H9 (cell line): Measurements from ENCODE around the gene INPP5A. TPM values are rescaled to one million over a fixed set of nuclear protein-coding genes. Genes with fewer than 3 reads are reported as not detected.

Experiments
- DNase-seq: peaks from one replicate; pipeline ENCODE4 v3.0.0-alpha.2; 2017
- H2AFZ ChIP-seq: one replicate; pipeline ENCODE4 v1.6.1; 2013; ENCODE audit warnings: mild to moderate bottlenecking, low read length, control low read depth, moderate library complexity
- H2AK5ac ChIP-seq: 2 replicates; pipeline ENCODE4 v1.6.1; 2013; ENCODE audit warnings: low read length, control low read depth, mixed read lengths; ENCODE audit not compliant: insufficient read length
- H2BK120ac ChIP-seq: one replicate; pipeline ENCODE4 v1.6.1; 2013; ENCODE audit warnings: low read depth, mild to moderate bottlenecking, low read length, control low read depth, inconsistent platforms; ENCODE audit not compliant: poor library complexity, severe bottlenecking
- H2BK12ac ChIP-seq: 2 replicates; pipeline ENCODE4 v1.6.1; 2013; ENCODE audit warnings: low read length, control low read depth, mixed read lengths, low read depth; ENCODE audit not compliant: insufficient read length
- H2BK15ac ChIP-seq: 2 replicates; pipeline ENCODE4 v1.6.1; 2013; ENCODE audit warnings: low read depth, low read length, control low read depth
- H2BK20ac ChIP-seq: one replicate; pipeline ENCODE4 v1.6.1; 2013; ENCODE audit warnings: low read depth, mild to moderate bottlenecking, low read length, control low read depth, inconsistent platforms; ENCODE audit not compliant: poor library complexity, severe bottlenecking
- H2BK5ac ChIP-seq: 2 replicates; pipeline ENCODE4 v1.6.1; 2013; ENCODE audit warnings: low read length, control low read depth, mixed read lengths; ENCODE audit not compliant: insufficient read length
- H3K14ac ChIP-seq: 2 replicates; pipeline ENCODE4 v1.6.1; 2013; ENCODE audit warnings: low read length, control low read depth; ENCODE audit not compliant: insufficient read depth
- H3K18ac ChIP-seq: 2 replicates; pipeline ENCODE4 v1.6.1; 2013; ENCODE audit warnings: low read depth, mild to moderate bottlenecking, mixed read lengths, low read length, control low read depth; ENCODE audit not compliant: insufficient read length
- H3K23ac ChIP-seq: 2 replicates; pipeline ENCODE4 v1.6.1; 2013; ENCODE audit warnings: low read length, control low read depth, mixed read lengths, low read depth; ENCODE audit not compliant: insufficient read length
- H3K23me2 ChIP-seq: 2 replicates; pipeline ENCODE4 v1.6.1; 2013; ENCODE audit warnings: low read depth, mild to moderate bottlenecking, mixed read lengths, low read length, control low read depth; ENCODE audit not compliant: insufficient read length, poor library complexity, severe bottlenecking
- H3K27ac ChIP-seq: 2 replicates; pipeline ENCODE4 v1.5.1; 2013; ENCODE audit warnings: low read length, control low read depth, mixed read lengths, low read depth; ENCODE audit not compliant: insufficient read length
- H3K27me3 ChIP-seq: 2 replicates; pipeline ENCODE4 v1.6.1; 2013; ENCODE audit warnings: low read length, control low read depth, inconsistent platforms; ENCODE audit not compliant: insufficient read depth
- H3K4ac ChIP-seq: 2 replicates; pipeline ENCODE4 v1.6.1; 2013; ENCODE audit warnings: low read depth, mild to moderate bottlenecking, control low read depth, inconsistent platforms, low read length, moderate library complexity
- H3K4me1 ChIP-seq: 2 replicates; pipeline ENCODE4 v1.6.1; 2013; ENCODE audit warnings: low read length, control low read depth, inconsistent platforms; ENCODE audit not compliant: insufficient read depth
- H3K4me2 ChIP-seq: 2 replicates; pipeline ENCODE4 v1.6.1; 2013; ENCODE audit warnings: low read length, control low read depth, mixed read lengths; ENCODE audit not compliant: insufficient read length, insufficient read depth
- H3K56ac ChIP-seq: 2 replicates; pipeline ENCODE4 v1.6.1; 2013; ENCODE audit warnings: low read depth, mild to moderate bottlenecking, mixed read lengths, low read length, control low read depth; ENCODE audit not compliant: insufficient read length
- H3K79me1 ChIP-seq: 2 replicates; pipeline ENCODE4 v1.6.1; 2013; ENCODE audit warnings: low read depth, mild to moderate bottlenecking, moderate library complexity, low read length, control low read depth, inconsistent platforms; ENCODE audit not compliant: insufficient read depth, poor library complexity, severe bottlenecking
- H3K79me2 ChIP-seq: 2 replicates; pipeline ENCODE4 v1.6.1; 2013; ENCODE audit warnings: low read length, control low read depth, inconsistent platforms; ENCODE audit not compliant: insufficient read depth
- H3K9ac ChIP-seq: 2 replicates; pipeline ENCODE4 v1.6.1; 2013; ENCODE audit warnings: low read length, control low read depth, mixed read lengths; ENCODE audit not compliant: insufficient read length; ENCODE audit errors: extremely low read depth
- H3K9me3 ChIP-seq: one replicate; pipeline ENCODE4 v1.6.1; 2013; ENCODE audit warnings: low read depth, low read length, inconsistent platforms; ENCODE audit not compliant: control insufficient read depth
- H3T11ph ChIP-seq: one replicate; pipeline ENCODE4 v1.6.1; 2013; ENCODE audit warnings: mild to moderate bottlenecking, low read length, control low read depth, inconsistent platforms
- H4K20me1 ChIP-seq: one replicate; pipeline ENCODE4 v1.6.1; 2013; ENCODE audit not compliant: control insufficient read depth, insufficient read length, insufficient read depth
- H4K5ac ChIP-seq: 2 replicates; pipeline ENCODE4 v1.6.1; 2013; ENCODE audit warnings: low read depth, mild to moderate bottlenecking, mixed read lengths, low read length, control low read depth; ENCODE audit not compliant: insufficient read length
- H4K8ac ChIP-seq: replicated peaks from 2 replicates; pipeline ENCODE4 v1.6.1; 2013; ENCODE audit warnings: low read length, control low read depth, mixed read lengths, low read depth; ENCODE audit not compliant: insufficient read length
- H4K91ac ChIP-seq: 2 replicates; pipeline ENCODE4 v1.6.1; 2013; ENCODE audit warnings: low read depth, mild to moderate bottlenecking, moderate library complexity, mixed read lengths, low read length, control low read depth; ENCODE audit not compliant: insufficient read length
- H3K27ac Mint-ChIP-seq, 3 experiments: 2 replicates in 2 of 3; 3 replicates in 1 of 3; pipeline ENCODE4 v1.8.0; 2020 to 2021; ENCODE audit warnings: mixed read lengths in 3 of 3, mild to moderate bottlenecking in 1 of 3, moderate library complexity in 1 of 3
- H3K27me3 Mint-ChIP-seq: 2 replicates; pipeline ENCODE4 v1.8.0; 2021; ENCODE audit warnings: low read depth, mild to moderate bottlenecking, moderate library complexity, mixed read lengths
- H3K36me3 Mint-ChIP-seq, 3 experiments: 2 replicates in 2 of 3; 3 replicates in 1 of 3; pipeline ENCODE4 v1.8.0; 2020 to 2021; ENCODE audit warnings: low read depth in 3 of 3, mixed read lengths in 3 of 3; ENCODE audit not compliant: insufficient read depth in 1 of 3
- H3K4me1 Mint-ChIP-seq, 2 experiments: 2 replicates each; pipeline ENCODE4 v1.8.0; 2020; ENCODE audit warnings: mixed read lengths in 2 of 2
- H3K4me3 Mint-ChIP-seq, 2 experiments: 2 replicates in 1 of 2; 3 replicates in 1 of 2; pipeline ENCODE4 v1.8.0; 2020 to 2021; ENCODE audit warnings: mild to moderate bottlenecking in 2 of 2, mixed read lengths in 2 of 2, moderate library complexity in 1 of 2
- H3K9me3 Mint-ChIP-seq, 2 experiments: 2 replicates in 1 of 2; 3 replicates in 1 of 2; pipeline ENCODE4 v1.8.0; 2020; ENCODE audit warnings: mild to moderate bottlenecking in 2 of 2, mixed read lengths in 2 of 2, moderate library complexity in 1 of 2
- CTCF ChIP-seq: fragments of 200-600 bp; sonication (generic); conservative IDR thresholded peaks from 3 replicates; pipeline ENCODE4 v1.8.0; 2021; ENCODE audit warnings: antibody characterized with exemption, mild to moderate bottlenecking
- whole genome bisulfite sequencing: extraction: QIAGEN DNeasy Blood & Tissue Kit; methylation state at CpG from one replicate; pipeline ENCODE4 v1.1.7; 2013; ENCODE audit warnings: missing lambda C conversion rate, low lambda C conversion rate, mixed read lengths; ENCODE audit not compliant: insufficient read length; ENCODE audit errors: extremely low coverage; 5-methylcytosine and 5-hydroxymethylcytosine counted together
- total RNA-seq: library from RNA; stranded (reverse); gene quantifications from 2 replicates; pipeline ENCODE4 v1.2.1, GENCODE V29; 2021

Gene INPP5A
- total RNA-seq, 1 experiment from 2014 or later = 17.7 TPM

GRCh38 chr10:132750936-132751335 is 213.3 kb downstream of the INPP5A start:
- no peaks in the 10 kb centered on the region; the same call in 1 of the 2 replicates for H3K4me1 ChIP-seq
- no peaks in the 10 kb centered on the region for H3K9me3 ChIP-seq
- no peak overlapping the region for H3K9ac ChIP-seq
- Mint-ChIP-seq H3K27me3 (peaks cover 2% of the 10 kb centered on the region), H3K27ac (no peak overlapping the region), H3K4me1 (peaks cover 24 to 26% of the 10 kb centered on the region in 2 experiments), H3K36me3 (peaks cover 8 to 14% (median 13%) of the 10 kb centered on the region in 3 experiments), H3K4me3 (no peak overlapping the region), H3K9me3 (peaks cover 6 to 8% of the 10 kb centered on the region in 2 experiments)
- no peaks in the 10 kb centered on the region for H4K20me1 ChIP-seq
- H3K14ac ChIP-seq = no peak overlapping the region; the same call in 1 of the 2 replicates
- no peak overlapping the region for H3K4ac ChIP-seq
- no peak overlapping the region for H3K4me2 ChIP-seq
- no CpG with 5 or more reads among the region's 14 CpGs for WGBS
- TF ChIP-seq CTCF = no peak
- no peak overlapping the region for H3T11ph ChIP-seq
- H3K23me2 ChIP-seq = no peaks in the 10 kb centered on the region
- no peak overlapping the region for H4K8ac ChIP-seq
- H3K79me1 ChIP-seq = no peaks in the 10 kb centered on the region
- H2BK15ac ChIP-seq = no peak overlapping the region
- H2BK120ac ChIP-seq = no peak overlapping the region
- no peak overlapping the region for H3K23ac ChIP-seq
- H2AK5ac ChIP-seq = no peak overlapping the region
- no peak overlapping the region for H3K56ac ChIP-seq
- H4K5ac ChIP-seq = no peak overlapping the region
- no peak overlapping the region for H2AFZ ChIP-seq
- no peak overlapping the region for H4K91ac ChIP-seq
- no peak overlapping the region for H3K18ac ChIP-seq
- no peak overlapping the region for H2BK5ac ChIP-seq
- no peak overlapping the region for H2BK12ac ChIP-seq
- H3K79me2 ChIP-seq = no peaks in the 10 kb centered on the region
- no peak for DNase-seq
- H3K27ac ChIP-seq = no peak overlapping the region
- no peaks in the 10 kb centered on the region for H3K27me3 ChIP-seq
- no peak overlapping the region for H2BK20ac ChIP-seq
